ENCODE measurements around the gene MAPKAPK5.
"Not testable (repeated sequence)": the region's sequence is repeated elsewhere in the genome, so short reads cannot be mapped to it uniquely, and the experiment has no call there.

MAPKAPK5 gene

GRCh38 chr12:111828338-111828979 is 13.6 kb upstream of the MAPKAPK5 start:
- no peak overlapping the region for H3K4me3 ChIP-seq (ENCODE audit: low read depth, low read length)
- no peak for TF ChIP-seq CTCF (IDR thresholded peaks at IDR 0.05; ENCODE audit: low read depth, low read length)

- H3K4me3 ChIP-seq (ENCODE audit: low read depth, low read length), result not testable (repeated sequence)
Observed at GRCh38 chr12:111829635-111830034, 12.4 kb upstream of the MAPKAPK5 start.

- H3K4me3 ChIP-seq (ENCODE audit: low read depth, low read length), result not testable (repeated sequence)
Observed at GRCh38 chr12:111834740-111835386, 7.2 kb upstream of the MAPKAPK5 start.

- not testable (repeated sequence) for H3K4me3 ChIP-seq (ENCODE audit: low read depth, low read length)
Observed at GRCh38 chr12:111835531-111836181, 6.4 kb upstream of the MAPKAPK5 start.

GRCh38 chr12:111838353-111838752 is 3.7 kb upstream of the MAPKAPK5 start:
- no peak for TF ChIP-seq CTCF (IDR thresholded peaks at IDR 0.05; ENCODE audit: low read depth, low read length)
- no peak overlapping the region for H3K4me3 ChIP-seq (ENCODE audit: low read depth, low read length)

GRCh38 chr12:111840807-111841206 is 1.2 kb upstream of the MAPKAPK5 start:
- no peak for TF ChIP-seq CTCF (IDR thresholded peaks at IDR 0.05; ENCODE audit: low read depth, low read length)
- peak overlapping the region; percentile 91 for H3K4me3 ChIP-seq (ENCODE audit: low read depth, low read length)

GRCh38 chr12:111841236-111841749 is 735 bp upstream of the MAPKAPK5 start:
- H3K4me3 ChIP-seq (ENCODE audit: low read depth, low read length), result peak overlapping the region; percentile 91
- no peak for TF ChIP-seq CTCF (IDR thresholded peaks at IDR 0.05; ENCODE audit: low read depth, low read length)

- no peak for TF ChIP-seq CTCF (IDR thresholded peaks at IDR 0.05; ENCODE audit: low read depth, low read length)
- peak overlapping the region; percentile 91 for H3K4me3 ChIP-seq (ENCODE audit: low read depth, low read length)
Observed at GRCh38 chr12:111842556-111843396, 748 bp downstream of the MAPKAPK5 start.

Data from WI38 (cell line).